Right atrium auricular region (tissue), 2 donors: ENCODE measurements around the gene G6PD. TPM values are rescaled to one million over a fixed set of nuclear protein-coding genes. Genes with fewer than 3 reads are reported as not detected.

ENCODE experiments used
- DNase-seq: peaks from one replicate; pipeline ENCODE4 v3.0.0-alpha.2; 2019; ENCODE audit warnings: low spot score
- H3K27ac ChIP-seq, 2 donors: fragments of 200-600 bp; sonication (generic); 1 replicate in 1 of 2; 2 replicates in 1 of 2; pipeline ENCODE4 v1.5.1; 2016 to 2019
- H3K27me3 ChIP-seq, 2 donors: fragments of 200-600 bp; sonication (generic); one replicate each; pipeline versions ENCODE4 v1.5.1 to v1.6.0; 2017 to 2019
- H3K36me3 ChIP-seq: fragments of 200-600 bp; sonication (generic); one replicate; pipeline ENCODE4 v1.5.1; 2016
- H3K4me1 ChIP-seq, 2 donors: fragments of 200-600 bp; sonication (generic); one replicate each; pipeline versions ENCODE4 v1.5.1 to v1.6.0; 2017 to 2019
- H3K4me3 ChIP-seq, 2 donors: fragments of 200-600 bp; sonication (generic); 1 replicate in 1 of 2; 2 replicates in 1 of 2; pipeline ENCODE4 v1.5.1; 2017 to 2019; ENCODE audit warnings: mild to moderate bottlenecking in 1 of 2, moderate library complexity in 1 of 2
- H3K9me3 ChIP-seq, 2 donors: fragments of 200-600 bp; sonication (generic); one replicate each; pipeline ENCODE4 v1.5.1; 2019
- total RNA-seq, 2 donors: library from RNA; depleted of rRNA; stranded (reverse); fragments of >200 nt; gene quantifications; one replicate each; pipeline ENCODE4 v1.1.0, GENCODE V29; 2016
- TF ChIP-seq, protein P1 (sequence below), 2 donors: fragments of 200-600 bp; sonication (generic); IDR thresholded peaks; one replicate each; pipeline ENCODE4 v1.5.1; 2019; ENCODE audit warnings: antibody characterized with exemption in 2 of 2

The G6PD gene
- total RNA-seq, 2 donors from 2014 or later = 14.9 to 42.2 TPM

DNA sequence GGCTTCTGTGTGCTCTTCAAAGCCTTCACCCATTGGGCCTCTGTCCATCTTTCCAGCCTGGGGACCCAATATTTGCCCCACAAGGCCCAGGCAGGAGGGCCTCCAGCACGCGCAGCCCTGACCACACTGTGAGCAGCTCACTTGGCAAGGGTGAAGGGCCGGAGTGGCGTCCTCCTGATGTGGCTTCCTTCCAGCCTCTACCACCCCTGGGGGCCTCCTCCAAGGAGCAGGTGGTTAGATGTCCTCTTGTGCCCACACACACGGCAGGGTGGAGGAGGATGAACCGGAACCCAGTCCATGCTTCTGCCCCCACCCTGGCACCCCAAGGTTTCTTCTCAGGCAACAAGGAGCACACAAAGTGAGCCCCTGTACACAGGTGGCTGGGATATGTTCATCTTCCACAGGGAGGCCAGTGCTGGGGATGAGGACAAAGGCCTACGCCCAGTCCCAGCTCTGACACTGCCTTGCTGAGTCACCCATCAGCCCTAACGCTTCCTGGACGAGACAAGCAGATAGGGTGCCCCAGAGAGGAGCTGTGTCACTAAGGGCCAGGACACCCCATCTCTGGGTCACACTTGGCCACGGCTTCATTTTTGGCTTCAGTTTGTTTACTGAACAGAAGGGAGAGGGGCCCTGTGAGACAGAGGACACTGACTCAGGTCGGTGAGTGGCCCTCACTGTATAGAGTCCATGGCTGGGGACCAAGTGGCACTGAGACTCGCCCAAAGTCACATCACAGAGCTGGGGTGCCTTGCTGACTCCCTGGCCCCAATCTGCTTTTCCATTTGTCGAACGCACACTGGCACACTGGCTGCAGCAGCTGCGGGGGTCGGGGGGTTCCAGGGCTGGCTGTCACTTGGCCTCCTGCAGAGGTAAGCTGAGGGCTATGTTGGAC is 62.1 kb downstream of the G6PD start:
- no peak for DNase-seq
- Histone ChIP-seq H3K27me3 (no peaks in the 10 kb centered on the region), H3K4me3 (no peak overlapping the region), H3K9me3 (no peaks in the 10 kb centered on the region), H3K4me1 (peaks cover 0 to 19% of the 10 kb centered on the region in 2 donors), H3K36me3 (no peaks in the 10 kb centered on the region), H3K27ac (peak overlapping the region; percentile 82 to 86)
- TF ChIP-seq, protein P1, sequence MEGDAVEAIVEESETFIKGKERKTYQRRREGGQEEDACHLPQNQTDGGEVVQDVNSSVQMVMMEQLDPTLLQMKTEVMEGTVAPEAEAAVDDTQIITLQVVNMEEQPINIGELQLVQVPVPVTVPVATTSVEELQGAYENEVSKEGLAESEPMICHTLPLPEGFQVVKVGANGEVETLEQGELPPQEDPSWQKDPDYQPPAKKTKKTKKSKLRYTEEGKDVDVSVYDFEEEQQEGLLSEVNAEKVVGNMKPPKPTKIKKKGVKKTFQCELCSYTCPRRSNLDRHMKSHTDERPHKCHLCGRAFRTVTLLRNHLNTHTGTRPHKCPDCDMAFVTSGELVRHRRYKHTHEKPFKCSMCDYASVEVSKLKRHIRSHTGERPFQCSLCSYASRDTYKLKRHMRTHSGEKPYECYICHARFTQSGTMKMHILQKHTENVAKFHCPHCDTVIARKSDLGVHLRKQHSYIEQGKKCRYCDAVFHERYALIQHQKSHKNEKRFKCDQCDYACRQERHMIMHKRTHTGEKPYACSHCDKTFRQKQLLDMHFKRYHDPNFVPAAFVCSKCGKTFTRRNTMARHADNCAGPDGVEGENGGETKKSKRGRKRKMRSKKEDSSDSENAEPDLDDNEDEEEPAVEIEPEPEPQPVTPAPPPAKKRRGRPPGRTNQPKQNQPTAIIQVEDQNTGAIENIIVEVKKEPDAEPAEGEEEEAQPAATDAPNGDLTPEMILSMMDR (IDR thresholded peaks at IDR 0.05) = no peak

DNA sequence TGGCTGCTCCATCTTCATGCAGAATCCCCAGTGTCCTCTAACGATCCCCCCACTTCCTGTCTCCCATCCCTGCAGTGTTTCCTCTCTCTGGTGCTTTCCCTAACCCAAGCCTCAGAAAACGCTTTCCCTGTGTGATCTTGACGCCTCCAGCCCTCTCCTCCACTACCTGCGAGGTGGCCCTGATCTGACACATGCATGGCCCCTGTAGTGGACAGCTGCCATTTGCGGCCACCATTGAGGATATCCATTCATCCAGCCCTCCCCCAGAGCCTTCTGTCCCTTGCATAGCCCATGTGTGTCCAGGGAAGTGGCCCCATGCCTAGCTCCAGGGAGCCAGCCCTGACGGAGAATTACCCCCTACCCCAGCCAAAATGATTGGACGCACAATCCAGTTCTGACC is 63.3 kb downstream of the G6PD start:
- TF ChIP-seq, protein P1 (IDR thresholded peaks at IDR 0.05) = no peak
- DNase-seq = no peak

DNA sequence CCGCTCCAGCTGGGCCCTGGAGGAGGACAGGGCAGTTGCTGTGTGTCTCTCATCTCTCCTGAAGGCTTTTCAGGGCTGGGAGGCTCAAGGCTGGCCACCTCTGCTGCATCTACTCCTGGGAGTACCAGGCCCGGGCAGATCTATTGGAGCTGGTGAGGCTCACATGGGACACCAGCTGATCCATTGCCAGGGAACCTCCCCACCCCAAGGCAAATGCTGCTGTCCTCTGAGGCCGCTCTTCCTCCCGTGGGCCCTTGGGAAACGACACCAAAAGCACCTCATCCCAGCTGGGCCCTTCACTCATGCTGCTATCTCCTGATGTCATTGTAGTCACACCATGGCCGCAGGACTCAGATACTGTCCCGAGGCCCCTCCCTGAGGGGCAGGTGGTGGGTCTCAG is 63.9 kb downstream of the G6PD start:
- Histone ChIP-seq H3K27ac (peak overlapping the region; percentile 40 to 86), H3K27me3 (no peaks in the 10 kb centered on the region), H3K36me3 (no peaks in the 10 kb centered on the region), H3K9me3 (no peaks in the 10 kb centered on the region), H3K4me1 (peaks cover 0 to 23% of the 10 kb centered on the region in 2 donors), H3K4me3 (no peak overlapping the region)
- no peak for DNase-seq
- TF ChIP-seq, protein P1 (IDR thresholded peaks at IDR 0.05) = no peak

More for the DNA sequence above, 63.3 kb downstream of the G6PD start:
- Histone ChIP-seq H3K4me1 (peaks cover 0 to 19% of the 10 kb centered on the region in 2 donors), H3K27me3 (no peaks in the 10 kb centered on the region), H3K36me3 (no peaks in the 10 kb centered on the region), H3K9me3 (no peaks in the 10 kb centered on the region), H3K4me3 (no peak overlapping the region), H3K27ac (peak overlapping the region in 1 of 2 donors; percentile 86)

DNA sequence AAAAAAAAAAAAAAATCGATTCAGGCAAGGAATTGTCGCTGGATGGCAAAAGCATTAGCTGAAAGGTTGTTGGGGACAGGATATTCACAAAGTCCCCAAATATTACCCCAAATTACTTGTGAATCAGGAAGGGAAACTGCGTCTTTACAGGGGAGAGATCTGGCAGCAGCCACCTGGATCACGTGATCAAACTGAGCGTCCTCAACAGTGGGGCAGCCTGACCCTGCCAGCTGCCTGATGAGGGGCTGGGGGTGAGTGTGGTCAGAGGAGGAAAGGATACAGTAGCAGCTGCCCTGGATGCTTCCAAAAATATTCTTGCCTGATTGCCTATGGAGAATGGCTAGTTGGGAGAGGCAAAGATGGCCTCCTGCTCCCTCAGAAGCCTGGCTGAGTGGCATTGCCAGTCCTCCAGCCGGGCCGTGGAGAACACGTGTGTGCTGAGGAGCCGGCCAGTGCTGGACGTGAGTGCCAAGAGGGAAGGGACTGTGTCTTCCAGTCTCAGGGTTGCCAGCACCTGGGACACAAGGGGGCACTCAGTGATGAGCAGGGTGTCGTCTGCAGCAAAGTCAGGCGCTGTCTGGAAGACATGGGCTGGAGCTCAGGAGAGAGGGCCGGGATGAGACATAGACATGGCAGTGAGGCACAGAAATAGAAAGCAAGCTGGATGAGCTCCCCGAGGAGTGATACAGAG is 64.6 kb downstream of the G6PD start:
- Histone ChIP-seq H3K9me3 (no peaks in the 10 kb centered on the region), H3K27ac (peak overlapping the region; percentile 40 to 86)

More for the DNA sequence above, 64.6 kb downstream of the G6PD start:
- Histone ChIP-seq H3K4me1 (peaks cover 0 to 24% of the 10 kb centered on the region in 2 donors), H3K4me3 (no peak overlapping the region), H3K36me3 (no peaks in the 10 kb centered on the region), H3K27me3 (no peaks in the 10 kb centered on the region)
- TF ChIP-seq, protein P1 (IDR thresholded peaks at IDR 0.05) = no peak
- no peak for DNase-seq

Other genes with a start within 250 kb of the G6PD start
- 100 to 1,000 TPM; 263 to 419 TPM for gene FLNA, start 172.2 kb downstream of the G6PD start, total RNA-seq
- gene EMD, start 167.6 kb downstream of the G6PD start, total RNA-seq = 10 to 100 TPM; 41.5 to 47.0 TPM
- 1,000 to 10,000 TPM; 1,667 to 4,587 TPM for gene RPL10, start 148.5 kb downstream of the G6PD start, total RNA-seq
- 10 to 100 TPM; 74.4 to 84.0 TPM for gene DNASE1L1, start 137.6 kb downstream of the G6PD start, total RNA-seq
- 10 to 100 TPM; 24.8 to 28.9 TPM for gene TAFAZZIN, start 135.3 kb downstream of the G6PD start, total RNA-seq
- gene ATP6AP1, start 118.2 kb downstream of the G6PD start, total RNA-seq = 10 to 100 TPM; 50.3 to 77.7 TPM
- gene GDI1, start 109.7 kb downstream of the G6PD start, total RNA-seq = 100 to 1,000 TPM in 1 of 2 donors, 10 to 100 TPM in 1; 73.8 to 116 TPM
- 10 to 100 TPM; 24.3 to 41.7 TPM for gene FAM50A, start 102.7 kb downstream of the G6PD start, total RNA-seq
- gene PLXNA3, start 88.6 kb downstream of the G6PD start, total RNA-seq = 1 to 10 TPM; 5.9 to 7.1 TPM
- 10 to 100 TPM; 20.1 to 32.9 TPM for gene LAGE3, start 67.6 kb downstream of the G6PD start, total RNA-seq
- gene UBL4A, start 60.2 kb downstream of the G6PD start, total RNA-seq = 10 to 100 TPM; 54.6 to 61.0 TPM
- 10 to 100 TPM; 22.2 to 22.9 TPM for gene SLC10A3, start 56.2 kb downstream of the G6PD start, total RNA-seq
- 10 to 100 TPM; 47.1 to 61.2 TPM for gene FAM3A, start 30.6 kb downstream of the G6PD start, total RNA-seq
- 1 to 10 TPM; 7.2 to 9.0 TPM for gene IKBKG, start 774 bp upstream of the G6PD start, total RNA-seq
- gene CTAG1A, start 38.3 kb upstream of the G6PD start, total RNA-seq = not detected
- gene CTAG1B, start 72.4 kb upstream of the G6PD start, total RNA-seq = not detected
- gene CTAG2, start 106.7 kb upstream of the G6PD start, total RNA-seq = not detected
- 10 to 100 TPM; 13.5 to 16.9 TPM for gene GAB3, start 204.2 kb upstream of the G6PD start, total RNA-seq
- 10 to 100 TPM; 13.5 to 15.2 TPM for gene DKC1, start 216.0 kb upstream of the G6PD start, total RNA-seq